MM.1S (cell line): Measurements from ENCODE around the gene KRT37.

Experiments used
- CTCF ChIP-seq: fragments of 300-600 bp; sonication (generic); IDR thresholded peaks from 2 replicates; pipeline ENCODE4 v1.5.1; 2016; ENCODE audit warnings: antibody characterized with exemption, low read length, mixed read lengths
- EZH2 ChIP-seq: fragments of 300-600 bp; sonication (generic); optimal IDR thresholded peaks from 2 replicates; pipeline ENCODE3; 2017; ENCODE audit warnings: low read depth, mild to moderate bottlenecking, antibody characterized with exemption, low read length, mixed read lengths

- TF ChIP-seq EZH2 (no peak), CTCF (no peak)
These were observed at the start of gene KRT37 for GRCh38 chr17:41424111-41424635.
